Skin epidermis (tissue), 12 donors: Measurements from ENCODE around the gene DIAPH3.
"Not testable (repeated sequence)": the region's sequence is repeated elsewhere in the genome, so short reads cannot be mapped to it uniquely, and the experiment has no call there.

Experiments
- H3K27ac ChIP-seq, 21 experiments: fragments of 200-600 bp; sonication (generic) in 11 of 21; one replicate each; pipeline ENCODE4 v1.5.0; 2020; ENCODE audit warnings: mild to moderate bottlenecking in 3 of 21, inconsistent platforms in 2 of 21, moderate library complexity in 2 of 21
- H3K4me3 ChIP-seq, 7 experiments: fragments of 200-600 bp; sonication (generic) in 2 of 7; one replicate each; pipeline ENCODE4 v1.5.0; 2020; ENCODE audit warnings: inconsistent platforms in 2 of 7, mild to moderate bottlenecking in 2 of 7, moderate library complexity in 1 of 7

Gene DIAPH3

DNA sequence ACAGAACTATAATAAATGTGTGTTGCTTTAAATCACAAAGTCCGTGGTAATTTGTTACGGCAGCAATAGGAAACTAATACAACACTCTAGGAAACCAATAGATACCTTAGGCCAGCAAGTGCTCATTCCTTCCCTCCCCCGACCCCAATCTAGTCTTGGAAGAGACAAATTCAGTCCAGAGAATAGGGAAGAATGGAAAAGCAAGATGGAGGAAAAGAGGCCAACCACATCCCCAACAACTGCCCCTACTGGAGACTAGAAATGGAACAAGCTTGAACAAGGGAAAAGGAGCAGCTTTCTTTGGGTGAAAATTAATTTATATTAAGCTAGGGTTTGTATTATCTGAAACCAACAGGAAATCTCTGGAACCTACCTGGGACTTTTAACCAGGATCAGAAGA, 54.4 kb downstream of the DIAPH3 start:
- no peak overlapping the region for H3K27ac ChIP-seq

DNA sequence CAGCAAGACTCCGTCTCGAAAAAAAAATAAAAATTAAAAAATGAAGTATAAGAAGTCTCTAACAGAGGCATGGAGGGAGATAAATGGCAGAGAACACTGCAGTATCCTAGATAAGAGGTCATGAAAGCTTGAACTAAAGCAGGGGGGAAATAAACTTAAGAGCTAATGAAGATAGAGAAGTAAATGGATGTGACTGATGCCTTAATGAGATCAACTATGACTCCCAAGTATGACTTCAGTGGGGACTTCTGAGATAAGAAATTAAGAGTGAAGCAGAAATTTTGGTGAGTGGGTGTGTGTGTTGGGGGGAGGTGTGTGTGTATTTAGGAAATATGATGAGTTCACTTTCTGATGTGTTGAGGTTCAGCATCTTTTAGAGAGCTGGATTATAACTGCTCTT, 55.1 kb downstream of the DIAPH3 start:
- no peak overlapping the region for H3K27ac ChIP-seq
- no peak overlapping the region for H3K4me3 ChIP-seq

More for the DNA sequence above, 54.4 kb downstream of the DIAPH3 start:
- H3K4me3 ChIP-seq: no peak overlapping the region

DNA sequence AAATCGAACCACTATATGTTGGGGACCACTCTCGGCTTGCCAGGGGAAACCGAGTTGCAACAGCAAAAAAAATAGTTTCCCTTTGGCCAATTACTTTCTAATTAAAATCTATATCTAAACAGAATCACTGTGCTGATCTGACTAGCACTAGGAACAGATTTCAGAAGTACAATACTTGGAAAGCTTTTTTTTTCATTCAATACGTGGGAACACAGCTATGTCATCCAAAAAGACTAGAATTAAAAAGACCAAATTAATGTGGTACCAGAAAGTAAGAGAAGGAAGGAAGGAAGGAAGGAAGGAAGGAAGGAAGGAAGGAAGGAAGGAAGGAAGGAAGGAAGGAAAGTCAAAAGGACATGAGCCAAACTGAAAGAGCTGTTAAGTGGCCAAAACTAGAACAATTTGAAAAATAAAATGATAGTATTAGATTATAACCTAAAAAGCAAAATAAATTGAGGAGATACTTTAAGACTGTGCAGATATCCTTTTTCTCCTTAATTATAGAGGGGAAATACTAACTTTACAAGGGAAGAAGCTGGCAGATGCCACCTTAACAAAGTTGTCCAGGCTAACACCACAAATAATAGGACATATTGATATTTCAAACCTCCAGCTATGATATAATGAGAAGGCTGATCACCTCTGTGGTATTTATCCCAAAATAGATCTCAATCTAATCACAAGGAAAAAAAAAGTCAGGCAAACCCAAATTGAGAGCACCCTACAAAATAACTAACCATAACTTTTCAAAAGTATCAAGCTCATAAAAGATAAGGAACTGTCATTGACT, 63.9 kb downstream of the DIAPH3 start:
- Histone ChIP-seq H3K27ac (no peak overlapping the region), H3K4me3 (no peak overlapping the region)

DNA sequence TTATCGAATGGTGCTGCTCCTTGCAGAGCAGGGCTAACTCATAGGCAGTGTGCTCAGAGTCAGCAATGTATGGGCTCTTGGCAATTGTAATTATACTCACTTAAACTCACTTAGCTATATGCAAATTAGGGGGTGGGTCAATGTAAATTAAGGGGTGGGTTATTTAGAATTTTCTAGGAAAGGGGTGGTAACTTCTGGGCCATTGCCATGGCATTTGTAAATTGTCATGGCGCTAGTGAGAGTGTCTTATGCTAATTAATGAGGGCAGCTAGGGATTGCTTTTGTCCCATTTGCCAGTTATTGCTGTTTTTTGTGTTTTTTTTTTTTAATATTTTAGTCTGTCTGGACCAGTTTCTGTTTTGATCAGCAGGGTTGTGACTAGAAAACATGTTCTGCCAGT, 68.4 kb downstream of the DIAPH3 start:
- no peak overlapping the region for H3K4me3 ChIP-seq

DNA sequence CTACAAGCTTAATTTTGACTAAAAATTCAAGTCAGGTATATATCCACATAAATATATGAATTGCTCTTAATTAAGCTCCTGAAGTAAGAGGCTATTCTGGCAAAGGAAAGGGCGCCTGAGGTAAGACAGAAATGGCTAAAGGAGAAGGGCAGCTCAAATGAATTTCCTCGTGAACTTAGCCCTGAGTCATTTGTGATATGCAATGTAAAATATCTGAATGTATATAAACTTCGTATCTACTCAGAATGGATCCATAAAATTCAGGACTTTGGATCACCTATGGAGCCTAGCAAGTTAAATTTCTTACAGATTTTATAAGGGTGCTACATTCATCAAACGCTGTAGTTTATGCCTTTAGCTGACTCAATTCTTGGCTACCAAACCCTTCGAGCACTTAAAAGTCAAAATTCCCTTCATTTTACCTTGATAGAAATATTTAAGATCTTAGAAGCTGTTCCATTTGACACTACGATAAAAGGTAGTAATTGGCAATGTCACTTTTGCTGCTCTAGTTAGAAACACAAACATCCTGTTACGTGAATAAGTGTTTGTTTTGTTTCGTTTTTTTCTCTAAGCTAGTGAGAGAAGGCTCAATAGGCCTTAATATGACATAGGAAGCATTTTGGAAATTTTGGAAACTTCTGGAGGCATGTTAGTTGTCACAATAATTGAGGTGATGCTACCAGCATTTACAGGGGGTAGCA, 69.2 kb downstream of the DIAPH3 start:
- Histone ChIP-seq H3K27ac (no peak overlapping the region), H3K4me3 (no peak overlapping the region)

More for the DNA sequence above, 68.4 kb downstream of the DIAPH3 start:
- no peak overlapping the region for H3K27ac ChIP-seq

DNA sequence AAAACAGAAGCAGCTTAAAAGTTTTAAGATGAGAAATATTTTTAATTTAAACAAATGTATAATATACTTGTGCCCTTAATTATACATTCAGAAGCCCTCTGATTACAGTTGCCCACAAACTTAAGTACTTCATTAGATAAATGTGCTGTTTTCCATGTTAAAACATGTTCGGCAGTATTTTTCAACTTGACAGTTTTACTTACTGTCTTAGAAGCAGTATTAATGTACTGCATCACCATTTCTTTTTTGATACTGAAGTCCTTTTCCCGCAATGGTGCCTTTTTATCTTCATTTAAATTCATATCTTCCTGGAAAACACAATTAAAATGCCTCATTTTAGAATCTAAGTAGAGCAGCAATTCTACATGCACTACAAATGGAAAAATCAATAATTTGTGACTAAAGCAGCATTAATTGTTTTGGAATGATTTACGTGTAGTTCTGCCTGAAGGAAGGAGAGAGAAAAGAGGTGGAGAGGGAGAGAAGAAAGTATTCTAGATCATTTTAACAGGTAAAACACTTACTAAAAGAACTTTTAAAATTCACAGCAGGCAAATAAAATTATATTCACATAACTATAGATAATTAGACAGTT, 70.2 kb downstream of the DIAPH3 start:
- Histone ChIP-seq H3K4me3 (no peak overlapping the region), H3K27ac (no peak overlapping the region)

DNA sequence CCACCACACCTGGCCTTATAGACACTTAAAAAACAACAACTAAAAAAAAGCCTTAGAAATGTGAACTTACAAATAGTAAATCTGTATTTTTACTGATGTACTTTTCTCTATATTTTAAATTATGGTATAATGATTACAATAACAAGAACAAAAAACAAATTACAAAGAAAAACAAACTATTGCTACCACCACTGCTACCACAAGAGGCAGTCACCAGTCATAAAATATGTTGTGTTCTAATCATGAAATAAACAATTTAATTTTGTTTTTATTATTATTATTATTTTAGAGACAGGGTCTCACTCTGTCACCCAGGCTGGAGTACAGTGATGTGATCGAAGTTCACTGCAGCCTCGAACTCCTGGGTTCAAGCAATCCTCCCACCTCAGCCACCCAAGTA, 72.2 kb downstream of the DIAPH3 start:
- Histone ChIP-seq H3K27ac (no peak overlapping the region), H3K4me3 (no peak overlapping the region)

DNA sequence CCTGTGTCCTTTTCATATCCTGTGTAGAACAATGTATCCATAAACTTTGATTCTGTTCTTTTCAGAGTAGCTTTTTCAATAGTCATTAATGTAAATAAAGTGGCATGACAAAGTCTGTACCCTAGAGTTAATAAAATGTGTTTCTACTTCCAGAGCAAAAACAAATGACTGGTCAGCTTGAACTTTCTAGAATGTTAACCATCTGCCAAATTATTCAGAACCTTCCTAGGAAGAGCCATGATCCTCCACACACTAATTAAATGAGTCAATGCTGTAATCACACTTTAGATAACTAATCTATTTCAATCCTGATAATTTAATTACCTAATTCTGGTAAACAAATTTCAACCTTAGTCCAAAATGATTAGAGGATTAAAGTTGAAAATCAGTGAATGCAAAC, 73.2 kb downstream of the DIAPH3 start:
- no peak overlapping the region for H3K4me3 ChIP-seq
- H3K27ac ChIP-seq: no peak overlapping the region

DNA sequence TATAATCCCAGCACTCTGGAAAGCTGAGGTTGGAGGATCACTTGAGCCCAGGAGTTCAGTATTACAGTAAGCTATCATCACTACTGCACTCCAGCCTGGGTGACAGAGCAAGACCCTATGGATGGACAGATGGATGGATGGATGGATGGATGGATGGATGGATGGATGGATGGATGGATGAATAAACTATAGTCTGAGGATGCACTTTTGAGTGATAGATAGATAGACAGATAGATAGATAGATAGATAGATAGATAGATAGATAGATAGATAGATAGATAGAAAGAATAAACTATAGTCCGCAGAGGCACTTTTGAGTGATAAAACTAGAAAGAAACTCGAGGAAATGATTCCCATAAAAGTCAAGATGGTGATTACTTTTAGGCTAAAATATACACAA, 79.9 kb downstream of the DIAPH3 start:
- H3K4me3 ChIP-seq, H3K27ac ChIP-seq: not testable (repeated sequence)

DNA sequence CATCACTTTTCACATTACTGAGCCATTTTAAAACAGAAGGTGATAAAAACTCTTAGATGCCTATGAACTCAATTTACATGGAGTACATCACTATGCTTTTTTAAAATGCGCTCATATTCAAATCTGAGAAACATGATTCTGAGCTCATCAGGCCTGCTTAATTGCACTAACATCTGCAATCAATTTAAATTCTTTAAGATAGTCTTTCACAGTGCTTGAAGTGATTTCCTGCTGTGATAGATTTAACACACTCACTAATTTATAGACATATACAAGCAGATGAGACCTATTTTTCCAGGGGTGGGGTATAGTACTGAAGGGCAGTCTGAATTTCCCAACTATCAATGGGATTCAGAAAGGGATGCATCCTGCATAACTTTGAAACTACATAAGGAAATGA, 82.9 kb downstream of the DIAPH3 start:
- no peak overlapping the region for H3K4me3 ChIP-seq
- H3K27ac ChIP-seq: no peak overlapping the region

DNA sequence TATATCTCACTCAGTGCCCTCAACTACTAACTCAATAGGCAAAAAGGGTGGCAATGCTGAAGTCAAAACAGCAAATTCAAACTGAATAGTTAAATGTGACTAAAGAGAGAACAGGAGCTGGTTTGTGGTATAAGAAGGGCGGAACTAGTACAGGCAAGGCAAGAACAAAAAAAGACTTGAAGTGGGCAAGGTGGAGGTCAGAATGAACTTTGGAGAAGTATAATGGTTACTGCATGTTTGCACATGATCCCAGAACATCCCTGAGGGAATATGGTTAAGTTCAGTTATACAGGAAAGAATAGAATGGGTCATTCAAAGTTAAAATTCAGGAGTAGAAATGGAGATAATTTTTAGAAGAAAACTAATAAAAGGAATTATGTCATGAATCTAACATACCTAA, 85.5 kb downstream of the DIAPH3 start:
- Histone ChIP-seq H3K4me3 (no peak overlapping the region), H3K27ac (no peak overlapping the region)

DNA sequence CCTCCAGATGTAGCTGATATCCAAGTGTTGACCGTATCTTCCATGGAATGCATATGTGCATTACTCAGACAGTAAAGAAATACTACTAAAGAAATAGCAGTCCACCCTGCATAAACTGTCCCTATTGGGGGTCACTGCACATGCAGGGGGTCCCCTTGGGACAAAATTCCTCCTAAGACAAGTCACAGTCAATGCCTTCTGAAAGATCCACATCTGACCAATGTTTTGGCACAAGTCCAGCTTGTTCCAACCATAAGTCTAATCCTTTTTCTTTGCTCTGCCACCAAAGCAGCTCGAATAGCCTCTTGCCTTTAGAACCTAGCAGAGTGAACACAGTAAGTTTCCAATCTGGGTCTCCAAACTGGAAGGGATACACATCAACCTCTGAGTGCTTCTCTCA, 87.9 kb downstream of the DIAPH3 start:
- no peak overlapping the region for H3K27ac ChIP-seq
- H3K4me3 ChIP-seq: no peak overlapping the region

DNA sequence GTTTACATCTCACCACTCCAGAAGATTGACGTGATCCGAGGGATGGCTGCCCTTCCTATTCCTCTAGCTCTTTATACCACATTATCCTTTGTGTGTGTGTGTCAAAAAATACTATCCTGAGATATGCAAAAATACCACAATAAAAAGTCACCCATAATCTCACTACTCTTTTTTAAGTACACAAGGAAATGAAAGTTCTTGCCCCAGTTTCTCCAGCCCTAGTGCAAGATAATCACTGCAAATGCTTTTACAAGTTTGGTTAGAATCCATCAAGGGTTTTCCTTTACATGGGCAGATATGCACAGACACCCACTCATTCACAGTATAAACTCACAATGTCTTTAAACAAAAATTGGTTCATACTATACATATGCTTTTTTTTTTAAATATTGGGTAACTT, 89.3 kb downstream of the DIAPH3 start:
- Histone ChIP-seq H3K27ac (no peak overlapping the region), H3K4me3 (no peak overlapping the region)

DNA sequence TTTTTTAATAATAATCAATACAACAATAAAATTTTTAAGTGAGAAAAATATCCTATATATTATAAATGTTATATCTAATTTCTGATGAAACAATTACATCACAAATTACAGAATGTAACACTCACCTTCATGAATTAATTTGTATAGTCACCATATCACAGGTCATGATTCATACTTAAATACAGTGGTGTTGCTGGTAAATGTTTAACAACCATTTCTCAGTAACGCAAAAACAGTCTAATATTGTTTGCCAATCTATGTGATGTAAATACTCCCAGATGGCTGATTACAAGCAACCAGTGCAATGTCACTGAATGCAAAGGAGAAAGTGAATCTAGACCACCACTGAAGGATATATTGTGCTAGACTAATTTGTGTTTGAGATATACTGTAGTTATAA, 97.5 kb downstream of the DIAPH3 start:
- H3K4me3 ChIP-seq: no peak overlapping the region
- H3K27ac ChIP-seq: no peak overlapping the region

DNA sequence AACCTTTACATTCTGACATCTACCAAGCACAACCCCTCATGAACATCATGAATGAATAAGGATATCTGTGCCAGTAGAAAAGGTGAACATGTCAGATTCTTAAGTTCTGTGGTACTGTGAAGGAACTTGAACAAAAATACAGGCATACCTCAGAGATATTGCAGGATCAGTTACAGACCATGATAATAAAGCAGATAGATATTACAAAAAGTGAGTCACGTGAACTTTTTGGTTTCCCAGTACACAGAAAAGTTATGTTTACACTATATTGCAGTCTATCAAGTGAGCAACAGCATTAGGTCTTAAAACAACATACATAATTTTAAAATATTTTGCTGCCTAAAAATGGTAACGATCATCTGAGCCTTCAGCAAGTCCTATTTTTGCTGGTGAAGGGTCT, 101.2 kb downstream of the DIAPH3 start:
- H3K4me3 ChIP-seq: no peak overlapping the region
- H3K27ac ChIP-seq: no peak overlapping the region

DNA sequence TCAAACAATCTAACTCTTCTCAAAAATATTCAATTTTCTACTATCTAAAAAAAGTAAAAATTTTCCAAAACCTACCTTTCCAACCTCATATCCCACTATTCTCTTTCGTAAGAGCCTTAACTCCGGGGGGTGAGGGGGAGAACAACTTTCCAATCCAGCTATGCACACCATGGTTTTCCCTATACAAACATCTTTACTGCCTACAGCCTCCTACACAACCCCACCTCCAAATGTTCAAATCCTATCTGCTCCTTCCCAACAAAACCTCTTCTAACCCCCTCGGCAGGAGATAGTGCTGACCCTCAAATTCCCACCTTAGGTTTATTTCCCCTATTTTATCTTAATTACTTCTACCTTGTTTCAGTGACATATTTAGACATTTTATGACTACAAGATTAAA, 102.0 kb downstream of the DIAPH3 start:
- H3K4me3 ChIP-seq: no peak overlapping the region
- no peak overlapping the region for H3K27ac ChIP-seq

DNA sequence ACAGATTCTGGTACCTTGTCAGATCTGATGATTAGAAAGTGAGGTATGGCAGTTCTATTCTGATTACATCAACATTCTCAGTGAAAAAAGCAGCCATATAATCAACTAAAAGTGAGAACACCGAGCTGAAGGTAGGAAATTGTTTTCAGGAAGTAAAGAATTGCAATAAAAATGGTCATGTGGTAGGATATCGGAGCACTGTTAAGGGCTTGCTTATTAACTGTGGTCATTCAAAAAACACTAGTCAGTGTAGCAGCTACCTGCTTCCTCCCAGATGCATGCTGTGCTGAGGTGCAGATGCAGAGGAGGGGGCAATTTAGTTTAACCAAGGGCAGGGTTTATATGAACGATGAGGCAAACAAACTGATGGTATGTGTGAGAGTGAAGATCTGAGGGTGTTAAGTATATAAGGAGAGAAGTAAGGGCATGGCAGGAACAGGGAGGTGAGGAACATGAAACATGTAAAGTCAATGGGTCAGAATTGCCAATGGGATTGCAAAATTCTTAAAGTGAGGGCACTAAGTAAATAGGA, 111.9 kb downstream of the DIAPH3 start:
- H3K4me3 ChIP-seq: no peak overlapping the region
- no peak overlapping the region for H3K27ac ChIP-seq

DNA sequence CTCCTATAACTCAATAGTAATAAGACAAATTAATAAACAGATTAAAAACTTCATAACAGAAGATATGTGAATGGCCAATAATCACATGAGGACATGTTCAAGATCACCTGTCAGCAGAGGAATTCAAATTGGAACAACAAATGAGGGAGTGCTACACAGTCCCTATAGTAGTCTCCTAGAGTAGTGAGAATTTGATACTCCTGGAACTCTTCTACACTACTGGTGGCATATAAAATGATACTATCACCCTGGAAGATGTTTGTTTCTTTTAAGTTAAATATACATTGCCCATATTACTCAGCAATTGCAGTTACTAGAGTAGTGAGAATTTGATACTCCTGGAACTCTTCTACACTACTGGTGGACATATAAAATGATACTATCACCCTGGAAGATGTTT, 115.4 kb downstream of the DIAPH3 start:
- not testable (repeated sequence) for H3K4me3 ChIP-seq, H3K27ac ChIP-seq

DNA sequence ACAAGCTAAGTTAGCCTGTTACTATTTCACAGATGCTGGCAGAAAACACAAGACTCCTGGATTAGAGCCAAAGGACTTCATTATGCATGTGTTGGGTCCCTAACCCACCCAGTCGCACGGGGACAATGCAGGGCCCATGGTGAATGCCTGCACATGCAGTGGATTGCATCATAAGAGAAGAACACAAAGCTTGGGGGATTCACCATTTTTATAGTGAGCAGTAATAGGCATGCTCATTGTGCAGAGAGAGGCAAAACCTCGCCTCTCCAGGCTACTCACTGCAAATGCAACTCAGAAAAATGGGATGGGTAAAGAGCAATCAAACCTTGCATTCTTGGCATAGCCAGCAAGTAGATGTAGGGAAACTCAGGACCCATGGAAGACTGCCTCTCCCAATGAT, 115.8 kb downstream of the DIAPH3 start:
- Histone ChIP-seq H3K27ac (no peak overlapping the region), H3K4me3 (no peak overlapping the region)

DNA sequence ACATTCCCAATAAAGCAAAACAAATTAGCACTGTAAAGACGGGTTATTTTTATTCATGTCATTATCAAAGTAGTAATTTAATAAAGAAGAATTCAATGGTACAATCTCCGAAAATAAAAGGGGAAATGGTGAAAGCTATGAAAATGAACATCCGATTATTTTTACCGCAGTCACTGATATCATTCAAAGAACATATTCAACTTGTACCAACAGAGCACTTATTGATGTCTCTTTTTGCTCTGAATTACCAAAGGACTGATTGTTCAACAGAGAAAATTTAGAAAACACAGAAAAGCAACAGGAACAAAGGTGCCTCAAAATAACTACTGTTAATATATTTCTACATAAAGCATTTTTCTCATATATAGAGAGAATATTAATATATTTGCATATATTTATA, 119.4 kb downstream of the DIAPH3 start:
- no peak overlapping the region for H3K4me3 ChIP-seq
- no peak overlapping the region for H3K27ac ChIP-seq

DNA sequence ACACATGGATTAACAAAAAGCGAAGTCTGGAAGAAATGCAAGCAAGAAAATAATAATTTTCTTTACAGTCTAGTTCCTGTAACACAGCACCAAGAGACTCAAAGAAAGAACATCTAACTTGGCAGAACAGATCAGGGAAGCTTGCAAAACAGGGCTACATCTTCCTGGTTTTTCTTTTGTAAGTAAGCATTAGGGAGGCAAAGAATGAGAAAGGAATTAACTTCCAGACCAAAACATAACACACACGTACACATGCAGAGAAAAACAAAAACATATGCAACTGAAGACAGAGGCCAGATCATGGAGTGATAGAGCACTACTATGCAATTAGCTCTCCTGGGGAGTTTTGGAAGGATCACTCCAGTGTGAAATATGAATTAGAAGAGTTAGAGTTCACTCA, 120.5 kb downstream of the DIAPH3 start:
- Histone ChIP-seq H3K4me3 (no peak overlapping the region), H3K27ac (no peak overlapping the region)
